Hepatocyte (in vitro differentiated cells): ENCODE results near the gene TTC28. TPM values are rescaled to one million over a fixed set of nuclear protein-coding genes. Genes with fewer than 3 reads are reported as not detected.
A peak's percentile ranks its signal among the peaks of the same experiment; 100 is the strongest.
"Not testable (repeated sequence)": the region's sequence is repeated elsewhere in the genome, so short reads cannot be mapped to it uniquely, and the experiment has no call there.

ENCODE experiments used
- DNase-seq: peaks from one replicate; pipeline ENCODE4 v3.0.0-alpha.2; 2016; ENCODE audit warnings: low spot score
- H2AFZ ChIP-seq: fragments of 200-600 bp; sonication (generic); 2 replicates; pipeline ENCODE4 v1.6.0; 2016; ENCODE audit warnings: antibody characterized with exemption, mild to moderate bottlenecking
- H3K27ac ChIP-seq: fragments of 200-600 bp; sonication (generic); 2 replicates; pipeline ENCODE4 v1.5.1; 2016; ENCODE audit warnings: mild to moderate bottlenecking
- H3K27me3 ChIP-seq: fragments of 200-600 bp; sonication (generic); 2 replicates; pipeline ENCODE4 v1.6.1; 2016
- H3K36me3 ChIP-seq: fragments of 200-600 bp; sonication (generic); replicated peaks from 2 replicates; pipeline ENCODE4 v1.5.1; 2016; ENCODE audit warnings: low read depth; ENCODE audit not compliant: insufficient read depth
- H3K4me1 ChIP-seq: fragments of 200-600 bp; sonication (generic); 2 replicates; pipeline ENCODE4 v1.5.1; 2016; ENCODE audit warnings: mild to moderate bottlenecking, moderate library complexity; ENCODE audit not compliant: insufficient read depth
- H3K4me2 ChIP-seq: fragments of 200-600 bp; sonication (generic); 2 replicates; pipeline ENCODE4 v1.6.0; 2016
- H3K4me3 ChIP-seq: fragments of 200-600 bp; sonication (generic); 2 replicates; pipeline ENCODE4 v1.5.1; 2016; ENCODE audit warnings: mild to moderate bottlenecking
- H3K79me2 ChIP-seq: fragments of 200-600 bp; sonication (generic); 2 replicates; pipeline ENCODE4 v1.6.0; 2017; ENCODE audit warnings: mild to moderate bottlenecking
- H3K9me2 ChIP-seq: fragments of 200-600 bp; sonication (generic); replicated peaks from 2 replicates; pipeline ENCODE4 v1.6.0; 2017; ENCODE audit warnings: mild to moderate bottlenecking; ENCODE audit not compliant: insufficient read depth
- H3K9me3 ChIP-seq: fragments of 200-600 bp; sonication (generic); 2 replicates; pipeline ENCODE4 v1.5.1; 2016; ENCODE audit warnings: low read depth, mild to moderate bottlenecking
- H4K20me1 ChIP-seq: fragments of 200-600 bp; sonication (generic); 2 replicates; pipeline ENCODE4 v1.6.0; 2016; ENCODE audit warnings: mild to moderate bottlenecking; ENCODE audit not compliant: insufficient read depth, poor library complexity, severe bottlenecking
- EZH2 ChIP-seq: fragments of 200-600 bp; sonication (generic); IDR thresholded peaks from 2 replicates; pipeline ENCODE4 v1.6.1; 2016; ENCODE audit warnings: antibody characterized with exemption, mild to moderate bottlenecking, borderline replicate concordance
- EZH2phosphoT487 ChIP-seq: fragments of 200-600 bp; sonication (generic); IDR thresholded peaks from one replicate; pipeline ENCODE4 v1.6.1; 2018; ENCODE audit warnings: antibody characterized with exemption, mild to moderate bottlenecking, low read depth, moderate library complexity; ENCODE audit not compliant: unreplicated experiment, severe bottlenecking
- whole genome bisulfite sequencing: methylation state at CpG from one replicate; pipeline ENCODE4 v1.1.6; 2016; ENCODE audit warnings: low lambda C conversion rate; ENCODE audit errors: missing lambda C conversion rate; 5-methylcytosine and 5-hydroxymethylcytosine counted together
- polyA plus RNA-seq: library from polyadenylated mRNA; unstranded; fragments of >200 nt; fragmentation: Nextera tagmentation; extraction: Ambion mirVana; gene quantifications from 2 replicates; pipeline ENCODE4 v1.2.1, GENCODE V29; 2016
- total RNA-seq: library from RNA; depleted of rRNA; stranded (reverse); fragments of >200 nt; gene quantifications from 2 replicates; pipeline ENCODE4 v1.2.3, GENCODE V29; 2014
- TF ChIP-seq, protein P1 (sequence below): fragments of 200-600 bp; sonication (generic); IDR thresholded peaks from 2 replicates; pipeline ENCODE4 v1.5.1; 2016; ENCODE audit warnings: antibody characterized with exemption, mild to moderate bottlenecking; ENCODE audit not compliant: poor library complexity

TTC28 gene
- total and polyA plus RNA-seq, 2 experiments from 2014 or later, result 14.7 to 30.4 TPM

DNA sequence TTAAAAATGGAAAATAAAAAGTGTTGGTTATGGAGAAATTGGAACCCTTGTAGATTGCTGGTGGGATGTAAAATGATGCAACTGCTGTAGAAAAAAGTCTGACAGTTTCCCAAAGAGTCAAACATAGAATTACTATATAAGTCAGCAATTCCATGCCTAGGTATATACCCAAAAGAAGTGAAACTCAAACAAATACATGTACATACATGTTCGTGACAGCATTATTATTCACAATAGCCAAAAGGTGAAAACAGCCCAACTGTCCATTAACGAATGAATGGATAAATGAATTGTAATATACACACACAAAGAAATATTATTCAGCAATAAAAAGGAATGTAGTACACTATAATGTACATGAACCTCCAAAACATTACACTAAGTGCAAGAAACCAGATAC, 116.0 kb downstream of the TTC28 start:
- WGBS, result 94% methylated on average over 2 of the region's 2 CpGs
- TF ChIP-seq, protein P1, sequence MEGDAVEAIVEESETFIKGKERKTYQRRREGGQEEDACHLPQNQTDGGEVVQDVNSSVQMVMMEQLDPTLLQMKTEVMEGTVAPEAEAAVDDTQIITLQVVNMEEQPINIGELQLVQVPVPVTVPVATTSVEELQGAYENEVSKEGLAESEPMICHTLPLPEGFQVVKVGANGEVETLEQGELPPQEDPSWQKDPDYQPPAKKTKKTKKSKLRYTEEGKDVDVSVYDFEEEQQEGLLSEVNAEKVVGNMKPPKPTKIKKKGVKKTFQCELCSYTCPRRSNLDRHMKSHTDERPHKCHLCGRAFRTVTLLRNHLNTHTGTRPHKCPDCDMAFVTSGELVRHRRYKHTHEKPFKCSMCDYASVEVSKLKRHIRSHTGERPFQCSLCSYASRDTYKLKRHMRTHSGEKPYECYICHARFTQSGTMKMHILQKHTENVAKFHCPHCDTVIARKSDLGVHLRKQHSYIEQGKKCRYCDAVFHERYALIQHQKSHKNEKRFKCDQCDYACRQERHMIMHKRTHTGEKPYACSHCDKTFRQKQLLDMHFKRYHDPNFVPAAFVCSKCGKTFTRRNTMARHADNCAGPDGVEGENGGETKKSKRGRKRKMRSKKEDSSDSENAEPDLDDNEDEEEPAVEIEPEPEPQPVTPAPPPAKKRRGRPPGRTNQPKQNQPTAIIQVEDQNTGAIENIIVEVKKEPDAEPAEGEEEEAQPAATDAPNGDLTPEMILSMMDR, result no peak
- TF ChIP-seq EZH2phosphoT487, result no peak
- TF ChIP-seq EZH2, result no peak

GRCh38 chr22:28562324-28562723, 117.3 kb downstream of the TTC28 start:
- no peak overlapping the region for H3K4me2 ChIP-seq
- H3K4me1 ChIP-seq, result no peaks in the 10 kb centered on the region
- no peaks in the 10 kb centered on the region for H3K36me3 ChIP-seq
- no peaks in the 10 kb centered on the region for H3K79me2 ChIP-seq
- H3K4me3 ChIP-seq, result no peak overlapping the region
- no peak overlapping the region for H2AFZ ChIP-seq
- no peak for DNase-seq
- no peaks in the 10 kb centered on the region for H3K9me3 ChIP-seq
- H3K27me3 ChIP-seq, result no peaks in the 10 kb centered on the region
- no peaks in the 10 kb centered on the region for H3K9me2 ChIP-seq
- WGBS, result 94% methylated on average over 1 of the region's 1 CpG
- TF ChIP-seq, protein P1, result no peak
- TF ChIP-seq EZH2, result no peak
- no peak for TF ChIP-seq EZH2phosphoT487
- no peak overlapping the region for H3K27ac ChIP-seq
- H4K20me1 ChIP-seq, result no peaks in the 10 kb centered on the region

More for the DNA sequence above, 116.0 kb downstream of the TTC28 start:
- H3K4me1 ChIP-seq, result no peaks in the 10 kb centered on the region
- no peaks in the 10 kb centered on the region for H4K20me1 ChIP-seq
- H3K27ac ChIP-seq, result no peak overlapping the region
- H3K4me3 ChIP-seq, result no peak overlapping the region
- no peak overlapping the region for H2AFZ ChIP-seq
- no peaks in the 10 kb centered on the region for H3K79me2 ChIP-seq
- DNase-seq, result no peak
- no peaks in the 10 kb centered on the region for H3K9me2 ChIP-seq
- no peaks in the 10 kb centered on the region for H3K36me3 ChIP-seq
- no peak overlapping the region for H3K4me2 ChIP-seq
- H3K9me3 ChIP-seq, result no peaks in the 10 kb centered on the region
- H3K27me3 ChIP-seq, result no peaks in the 10 kb centered on the region

DNA sequence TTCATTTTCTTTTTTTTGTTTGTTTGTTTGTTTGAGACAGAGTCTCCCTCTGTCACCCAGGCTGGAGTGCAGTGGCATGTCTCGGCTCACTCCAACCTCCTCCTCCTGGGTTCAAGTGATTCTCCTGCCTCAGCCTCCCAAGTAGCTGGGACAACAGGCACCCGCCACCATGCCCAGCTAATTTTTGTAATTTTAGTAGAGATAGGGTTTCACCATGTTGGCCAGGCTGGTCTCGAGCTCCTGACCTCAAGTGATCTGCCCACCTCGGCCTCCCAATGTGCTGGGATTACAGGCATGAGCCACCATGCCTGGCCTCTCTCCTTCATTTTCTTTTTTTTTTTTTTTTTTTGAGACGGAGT, 118.9 kb downstream of the TTC28 start:
- WGBS, result 98% methylated on average over 5 of the region's 5 CpGs
- H4K20me1 ChIP-seq, H3K4me2 ChIP-seq, H3K36me3 ChIP-seq, H3K9me3 ChIP-seq, DNase-seq, H3K27me3 ChIP-seq, H3K4me1 ChIP-seq, H3K79me2 ChIP-seq, H3K9me2 ChIP-seq, H2AFZ ChIP-seq, H3K4me3 ChIP-seq: not testable (repeated sequence)
- H3K27ac ChIP-seq, result peak overlapping the region; percentile 86

- H4K20me1 ChIP-seq, result no peaks in the 10 kb centered on the region
- no peaks in the 10 kb centered on the region for H3K9me2 ChIP-seq
- no peaks in the 10 kb centered on the region for H3K27me3 ChIP-seq
- DNase-seq, result peak; percentile 36
- peak overlapping the region; percentile 86 for H3K27ac ChIP-seq
- no peaks in the 10 kb centered on the region for H3K4me1 ChIP-seq
- no peaks in the 10 kb centered on the region for H3K79me2 ChIP-seq
- H2AFZ ChIP-seq, result no peak overlapping the region
- H3K9me3 ChIP-seq, result no peaks in the 10 kb centered on the region
- WGBS, result 71% methylated on average over 2 of the region's 2 CpGs
- TF ChIP-seq, protein P1, result no peak
- TF ChIP-seq EZH2phosphoT487 (no peak), EZH2 (no peak)
- H3K4me3 ChIP-seq, result no peak overlapping the region
- no peak overlapping the region for H3K4me2 ChIP-seq
- no peaks in the 10 kb centered on the region for H3K36me3 ChIP-seq
These were observed 119.4 kb downstream of the TTC28 start for GRCh38 chr22:28560046-28560742.
